Heart right ventricle (tissue), 16 donors: Measurements from ENCODE around the gene ACBD3. TPM values are rescaled to one million over a fixed set of nuclear protein-coding genes. Genes with fewer than 3 reads are reported as not detected.
A peak's percentile ranks its signal among the peaks of the same experiment; 100 is the strongest.

Source experiments
- ATAC-seq, 8 donors: fragments of 200-7000 bp; cut with Tn5 transposase; one replicate each; pipeline ENCODE4 v1.9.1; 2020; ENCODE audit warnings: mild to moderate bottlenecking in 8 of 8, moderate library complexity in 8 of 8, moderate number of reproducible peaks in 1 of 8
- DNase-seq, 2 donors: peaks; one replicate each; pipeline ENCODE4 v3.0.0-alpha.2; 2020
- H3K27ac ChIP-seq, 10 donors: fragments of 200-600 bp; sonication (generic) in 2 of 10; one replicate each; pipeline versions ENCODE4 v1.5.0 to v1.8.0; 2020 to 2022; ENCODE audit warnings: mild to moderate bottlenecking in 3 of 10
- H3K27me3 ChIP-seq, 7 donors: fragments of 200-600 bp; one replicate each; pipeline ENCODE4 v1.8.0; 2021 to 2022; ENCODE audit warnings: mild to moderate bottlenecking in 2 of 7
- H3K36me3 ChIP-seq, 9 donors: fragments of 200-600 bp; sonication (generic) in 1 of 9; one replicate each; pipeline versions ENCODE4 v1.5.0 to v1.8.0; 2020 to 2022; ENCODE audit warnings: mild to moderate bottlenecking in 2 of 9
- H3K4me1 ChIP-seq, 9 donors: fragments of 200-600 bp; sonication (generic) in 1 of 9; one replicate each; pipeline versions ENCODE4 v1.5.0 to v1.8.0; 2020 to 2022; ENCODE audit warnings: mild to moderate bottlenecking in 4 of 9
- H3K4me3 ChIP-seq, 10 donors: fragments of 200-600 bp; sonication (generic) in 2 of 10; one replicate each; pipeline versions ENCODE4 v1.5.0 to v1.8.0; 2020 to 2022; ENCODE audit warnings: mild to moderate bottlenecking in 7 of 10, moderate library complexity in 2 of 10
- H3K9me3 ChIP-seq, 11 donors: fragments of 200-600 bp in 10 of 11; sonication (generic) in 2 of 11; one replicate each; pipeline versions ENCODE4 v1.5.0 to v1.8.0; 2013 to 2022; ENCODE audit warnings: mild to moderate bottlenecking in 2 of 11, control low read depth in 1 of 11, moderate library complexity in 1 of 11
- WGBS, 2 donors: extraction: QIAGEN DNeasy Blood & Tissue Kit; methylation state at CpG; one replicate each; pipeline ENCODE4 v1.1.7; 2013; ENCODE audit warnings: inconsistent platforms in 1 of 2; 5-methylcytosine and 5-hydroxymethylcytosine counted together
- intact Hi-C, 10 donors: fragments of 100-400 bp; cut with DNase I; formaldehyde crosslinking; loops; one replicate each; pipeline versions ENCODE4 v1.11.1 to v1.14.2; 2022
- polyA plus RNA-seq, 2 donors: library from polyadenylated mRNA; stranded (reverse); fragments of 200-250 nt; gene quantifications; one replicate each; pipeline ENCODE4 v1.2.3, GENCODE V29; 2013
- total RNA-seq, 10 donors: library from RNA; stranded (reverse); fragmentation: NEBNext Ultra II Directional in 3 of 10; extraction: Animal tissue kit (Norgen Biotek cat#: 25700) in 3 of 10; gene quantifications; one replicate each; pipeline versions ENCODE4 v1.2.1 to v1.2.4, GENCODE V29; 2021 to 2023
- TF ChIP-seq, protein P1 (sequence below), 9 donors: fragments of 200-600 bp; sonication (generic) in 2 of 9; IDR thresholded peaks; one replicate each; pipeline versions ENCODE4 v1.5.0 to v1.8.0; 2021 to 2022; ENCODE audit warnings: antibody characterized with exemption in 9 of 9, mild to moderate bottlenecking in 5 of 9, moderate library complexity in 1 of 9
- donor health status: Arrhythmogenic right ventricular cardiomyopathy.
- donor health status: ischemic (EF 13 %, LVEDD 7.1; RV severe dilation, severe dysfunction).
- donor health status: healthy with polysubstance abuse.
- donor health status: DM: no; HTN: yes; CAD: no.
- donor health status: DM: no; HTN: no; CAD: no.
- donor health status: ischemic (EF 25% LVEDD 6.9; RV normal size, moderate dysfunction).
- donor health status: ischemic (EF 25% LVEDD 5.7; RV mildly dilated, moderate dysfunction).
- donor health status: healthy.
- donor health status: DM: yes; HTN: yes; CAD: no.
- donor health status: Ischemic cardiomyopathy.
- donor health status: ischemic (EF 35%, LVEDD 5.7; RV mildly dilated, moderate dysfunction).
- donor health status: nonischemic (EF 11% LVEDD 7.7; RV severe dilation, severe dysfunction).
- donor health status: DM: yes; HTN: yes; CAD: no.
- donor health status: PGD.
- donor health status: ischemic (EF 29% LVEDD 5.4; RV normal size, mild dysfunction).
- donor health status: nonischemic (EF 23%, LVEDD 6.1; RV moderate dilation, normal function).

The ACBD3 gene
- total and polyA plus RNA-seq, 12 donors = 9.3 to 39.1 (median 32.4) TPM

DNA sequence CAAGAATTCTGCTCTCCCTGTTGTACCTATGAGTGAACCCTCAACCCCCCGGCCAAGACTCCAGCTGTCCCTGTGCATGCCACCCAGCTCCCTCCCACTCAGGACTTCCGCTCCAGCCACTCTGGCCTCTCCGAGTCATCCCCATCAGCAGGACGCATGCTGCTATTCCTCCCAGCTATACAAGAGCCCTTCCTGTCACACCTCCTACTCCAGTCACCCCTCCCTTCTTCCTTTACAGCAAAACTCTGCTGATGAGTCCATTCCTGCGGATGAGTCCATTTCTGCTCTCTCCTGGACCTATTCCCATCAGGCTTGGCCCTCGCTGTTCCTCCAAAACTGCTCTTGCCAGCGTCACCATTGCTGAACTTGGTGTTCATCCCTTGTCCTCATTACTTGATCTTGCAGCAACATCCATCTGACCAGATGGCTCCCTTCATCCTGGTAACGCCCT lies 81.8 kb downstream of the ACBD3 start:
- no peak overlapping the region for H3K4me3 ChIP-seq
- DNase-seq (no peak), ATAC-seq (no peak)
- no peaks in the 10 kb centered on the region for H3K9me3 ChIP-seq
- intact Hi-C loops = loop anchor here in 1 of 10 donors (5.0 kb wide), 1 partner anchor 102 kb away; no protein-coding TSS in a partner anchor
- no peaks in the 10 kb centered on the region for H3K27me3 ChIP-seq
- WGBS, 2 donors = 60 to 64% methylated on average over 8 of the region's 8 CpGs
- H3K27ac ChIP-seq = no peak overlapping the region
- H3K36me3 ChIP-seq = no peaks in the 10 kb centered on the region
- H3K4me1 ChIP-seq = peaks cover 9 to 30% (median 24%) of the 10 kb centered on the region in 9 donors
- TF ChIP-seq, protein P1, sequence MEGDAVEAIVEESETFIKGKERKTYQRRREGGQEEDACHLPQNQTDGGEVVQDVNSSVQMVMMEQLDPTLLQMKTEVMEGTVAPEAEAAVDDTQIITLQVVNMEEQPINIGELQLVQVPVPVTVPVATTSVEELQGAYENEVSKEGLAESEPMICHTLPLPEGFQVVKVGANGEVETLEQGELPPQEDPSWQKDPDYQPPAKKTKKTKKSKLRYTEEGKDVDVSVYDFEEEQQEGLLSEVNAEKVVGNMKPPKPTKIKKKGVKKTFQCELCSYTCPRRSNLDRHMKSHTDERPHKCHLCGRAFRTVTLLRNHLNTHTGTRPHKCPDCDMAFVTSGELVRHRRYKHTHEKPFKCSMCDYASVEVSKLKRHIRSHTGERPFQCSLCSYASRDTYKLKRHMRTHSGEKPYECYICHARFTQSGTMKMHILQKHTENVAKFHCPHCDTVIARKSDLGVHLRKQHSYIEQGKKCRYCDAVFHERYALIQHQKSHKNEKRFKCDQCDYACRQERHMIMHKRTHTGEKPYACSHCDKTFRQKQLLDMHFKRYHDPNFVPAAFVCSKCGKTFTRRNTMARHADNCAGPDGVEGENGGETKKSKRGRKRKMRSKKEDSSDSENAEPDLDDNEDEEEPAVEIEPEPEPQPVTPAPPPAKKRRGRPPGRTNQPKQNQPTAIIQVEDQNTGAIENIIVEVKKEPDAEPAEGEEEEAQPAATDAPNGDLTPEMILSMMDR (IDR thresholded peaks at IDR 0.05) = no peak

DNA sequence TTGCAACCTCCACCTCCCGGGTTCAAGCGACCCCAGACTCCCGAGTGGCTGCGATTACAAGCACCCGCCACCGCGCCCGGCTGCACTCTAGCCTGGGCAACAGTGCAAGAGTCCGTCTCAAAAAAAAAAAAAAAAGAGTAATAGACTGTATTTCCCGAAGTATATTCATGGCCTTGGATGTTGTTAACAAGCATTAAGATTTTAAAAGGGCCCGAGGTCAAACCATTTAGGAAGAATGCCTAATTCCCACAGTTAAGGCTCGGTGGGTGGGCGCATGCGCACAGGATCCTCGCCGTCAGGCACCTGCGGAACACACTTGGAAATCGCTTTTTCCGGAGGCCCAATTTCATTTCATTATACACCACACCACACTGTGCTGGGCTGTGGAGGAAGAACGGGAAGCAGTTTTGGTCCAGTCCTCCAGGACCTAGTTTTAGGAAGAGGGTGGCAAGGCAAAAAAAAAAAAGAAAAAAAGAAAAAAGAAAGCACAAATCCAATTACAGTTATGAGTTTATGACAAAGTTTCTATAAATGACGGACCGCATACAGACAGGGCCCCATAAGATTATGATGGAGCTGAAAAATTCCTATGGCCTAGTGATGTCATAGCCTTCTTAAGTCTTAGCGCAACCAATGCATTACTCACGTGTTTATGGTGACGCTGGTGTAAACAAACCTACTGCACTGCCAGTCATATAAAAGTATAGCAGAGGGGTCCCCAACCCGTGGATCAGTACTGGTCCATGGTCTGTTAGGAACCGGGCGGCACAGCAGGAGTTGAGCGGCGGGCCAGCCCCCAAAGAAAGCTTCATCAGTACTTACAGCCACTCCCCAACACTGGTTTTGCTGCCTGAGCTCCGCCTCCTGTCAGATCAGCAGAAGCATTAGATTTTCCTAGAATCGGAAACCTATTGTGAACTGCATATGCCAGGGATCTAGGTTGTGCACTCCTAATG lies 85.8 kb downstream of the ACBD3 start:
- no peaks in the 10 kb centered on the region for H3K36me3 ChIP-seq
- DNase-seq (peak; percentile 23 to 47), ATAC-seq (peak in 7 of 8 donors; percentile 12 to 79 (median 68))
- no peaks in the 10 kb centered on the region for H3K27me3 ChIP-seq
- WGBS, 2 donors = 13 to 14% methylated on average over 32 of the region's 32 CpGs
- H3K4me1 ChIP-seq = peaks cover 0 to 15% (median 8%) of the 10 kb centered on the region in 9 donors
- intact Hi-C loops = loop anchor here in 1 of 10 donors (2.0 kb wide), 1 partner anchor 22 kb away; no protein-coding TSS in a partner anchor
- TF ChIP-seq, protein P1 (IDR thresholded peaks at IDR 0.05) = no peak
- peak overlapping the region in 9 of 10 donors; percentile 27 to 60 (median 50) for H3K4me3 ChIP-seq
- peak overlapping the region in 2 of 10 donors; percentile 29 to 35 for H3K27ac ChIP-seq
- H3K9me3 ChIP-seq = no peaks in the 10 kb centered on the region

DNA sequence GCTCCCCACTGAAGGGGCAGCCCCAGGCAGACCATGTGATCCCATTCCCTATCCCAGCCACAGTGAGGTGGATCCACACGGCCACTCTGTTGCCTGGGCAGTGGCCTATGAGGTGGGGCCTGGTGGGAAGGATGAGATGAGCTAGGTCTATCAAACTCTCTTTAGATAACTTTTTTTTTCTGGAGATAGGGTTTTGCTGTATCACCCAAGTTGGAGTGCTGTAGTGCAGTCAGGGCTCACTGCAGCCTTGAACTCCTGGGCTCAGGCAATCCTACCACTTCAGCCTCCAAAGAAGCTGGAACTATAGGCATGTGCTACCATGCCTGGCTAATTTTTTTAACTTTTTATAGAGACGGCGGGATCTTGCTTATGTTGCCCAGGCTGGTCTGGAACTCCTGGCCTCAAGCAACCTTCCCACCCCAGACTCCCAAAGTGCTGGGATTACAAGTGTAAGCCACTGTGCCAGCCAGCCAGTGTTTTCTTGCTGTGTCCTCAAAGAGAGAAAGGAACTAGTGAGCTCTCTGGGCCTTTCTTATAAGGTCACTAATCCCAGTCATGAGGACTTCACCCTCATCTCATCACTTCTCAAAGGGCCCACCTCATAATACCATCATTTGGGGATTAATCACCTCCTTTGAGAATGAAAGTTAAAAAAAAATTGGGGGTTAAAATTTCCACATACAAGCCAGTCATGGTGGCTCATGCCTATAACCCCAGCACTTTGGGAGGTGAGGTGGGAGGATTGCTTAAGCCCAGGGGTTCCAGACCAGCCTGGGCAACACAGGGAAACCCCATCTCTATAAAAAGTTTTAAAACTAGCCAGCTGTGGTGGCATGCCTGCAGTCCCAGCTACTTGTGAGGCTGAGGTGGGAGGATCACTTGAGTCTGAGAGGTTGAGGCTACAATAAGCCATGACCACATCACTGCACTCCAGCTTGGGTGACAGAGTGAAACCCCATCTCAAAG lies 87.4 kb downstream of the ACBD3 start:
- TF ChIP-seq, protein P1 (IDR thresholded peaks at IDR 0.05) = no peak
- ATAC-seq = no peak
- 93 to 97% methylated on average over 3 of the region's 3 CpGs for WGBS, 2 donors

More for the DNA sequence above, 87.4 kb downstream of the ACBD3 start:
- Histone ChIP-seq H3K27ac (no peak overlapping the region), H3K4me3 (no peak overlapping the region), H3K27me3 (no peaks in the 10 kb centered on the region), H3K36me3 (no peaks in the 10 kb centered on the region), H3K4me1 (peaks cover 0 to 15% (median 8%) of the 10 kb centered on the region in 9 donors), H3K9me3 (no peaks in the 10 kb centered on the region)
- intact Hi-C loops = no loop called here
- no peak for DNase-seq
